GM12878 (cell line): ENCODE data around the gene TUNAR. TPM values are rescaled to one million over a fixed set of nuclear protein-coding genes. Genes with fewer than 3 reads are reported as not detected.

Experiments
- ATAC-seq: fragments of 200-7000 bp; cut with Tn5 transposase; 3 replicates; pipeline ENCODE4 v1.9.1; 2020; ENCODE audit warnings: mild to moderate bottlenecking, moderate library complexity
- BruUV-seq: library from RNA; stranded (reverse); fragments of 400-500 nt; replicated peaks from 2 replicates; lab custom pipeline; 2021; lab: Mats Ljungman, UMichigan
- CTCF ChIA-PET: fragments of 300-600 bp; sonication (Branson Sonifier 250); formaldehyde crosslinking; extraction: SDS; loops from one replicate; lab custom pipeline; 2021; ENCODE audit warnings: inconsistent platforms; lab: Yijun Ruan, JAX
- POLR2A ChIA-PET: fragments of 350-600 bp; formaldehyde crosslinking; extraction: SDS; loops from one replicate; lab custom pipeline; 2021; ENCODE audit warnings: inconsistent platforms; lab: Charles Lee
- RAD21 ChIA-PET: fragments of 300-600 bp; sonication (Branson Sonifier 250); formaldehyde crosslinking; loops from one replicate; lab custom pipeline; 2023; ENCODE audit warnings: antibody characterized with exemption; ENCODE audit not compliant: unreplicated experiment; lab: Charles Lee
- SMC1A ChIA-PET: fragments of 300-600 bp; sonication (Branson Sonifier 250); formaldehyde crosslinking; loops from one replicate; lab custom pipeline; 2023; ENCODE audit not compliant: unreplicated experiment, uncharacterized antibody; lab: Charles Lee
- DNase-seq: peaks from one replicate; pipeline ENCODE4 v3.0.0-alpha.2; 2011; ENCODE audit warnings: low read depth, low spot score
- FAIRE-seq: peaks from 3 replicates; lab custom pipeline; 2011; peaks lifted over from hg19 to GRCh38; lab: Jason Lieb, UNC
- H2AFZ ChIP-seq: 2 replicates; pipeline ENCODE4 v1.6.0; 2011; ENCODE audit warnings: low read depth, low read length, control low read depth; ENCODE audit not compliant: control insufficient read depth
- H3K27ac ChIP-seq: 2 replicates; pipeline ENCODE4 v1.5.1; 2011; ENCODE audit warnings: control low read depth; ENCODE audit not compliant: control insufficient read depth, insufficient read depth
- H3K27me3 ChIP-seq, 2 experiments: replicated peaks in 1 of 2; 2 replicates each; pipeline versions ENCODE4 v1.6.0 to v1.6.1; 2011; ENCODE audit warnings: low read length in 1 of 2; ENCODE audit not compliant: control insufficient read depth in 2 of 2, insufficient read depth in 2 of 2
- H3K36me3 ChIP-seq, 2 experiments: 2 replicates each; pipeline ENCODE4 v1.5.1; 2011; ENCODE audit warnings: low read length in 1 of 2; ENCODE audit not compliant: control insufficient read depth in 2 of 2, insufficient read depth in 2 of 2
- H3K4me1 ChIP-seq: 2 replicates; pipeline ENCODE4 v1.6.1; 2011; ENCODE audit warnings: mild to moderate bottlenecking, low read length, moderate library complexity, mixed read lengths; ENCODE audit not compliant: control insufficient read depth, insufficient read depth
- H3K4me2 ChIP-seq: 2 replicates; pipeline ENCODE4 v1.6.0; 2011; ENCODE audit warnings: control low read depth; ENCODE audit not compliant: control insufficient read depth, insufficient read depth
- H3K4me3 ChIP-seq: fragments of 200-600 bp; sonication (generic); 2 replicates; pipeline ENCODE4 v1.5.1; 2016
- H3K79me2 ChIP-seq: 2 replicates; pipeline ENCODE4 v1.6.0; 2011; ENCODE audit warnings: low read length; ENCODE audit not compliant: control insufficient read depth, insufficient read depth
- H3K9ac ChIP-seq: 2 replicates; pipeline ENCODE4 v1.8.0; 2011; ENCODE audit warnings: low read length, control low read depth, mixed read lengths; ENCODE audit not compliant: control insufficient read depth, insufficient read depth
- H3K9me3 ChIP-seq: replicated peaks from 3 replicates; pipeline ENCODE4 v1.5.1; 2011; ENCODE audit warnings: mild to moderate bottlenecking, low read length; ENCODE audit not compliant: control insufficient read depth, insufficient read depth
- H4K20me1 ChIP-seq: 2 replicates; pipeline ENCODE4 v1.6.0; 2011; ENCODE audit not compliant: control insufficient read depth, insufficient read depth
- IRF4 ChIP-seq: IDR thresholded peaks from 2 replicates; pipeline ENCODE4 v1.6.1; 2011; ENCODE audit warnings: low read depth, low read length
- MTA3 ChIP-seq: IDR thresholded peaks from 2 replicates; pipeline ENCODE4 v1.6.1; 2012; ENCODE audit warnings: low read length, inconsistent platforms, borderline replicate concordance
- WGBS: methylation state at CpG from one replicate; pipeline ENCODE4 v1.1.6; 2016; ENCODE audit warnings: low lambda C conversion rate; ENCODE audit not compliant: insufficient replicate concordance, insufficient coverage; ENCODE audit errors: missing lambda C conversion rate; 5-methylcytosine and 5-hydroxymethylcytosine counted together
- in situ Hi-C: fragments of 300-500 bp; cut with MboI; formaldehyde crosslinking; loops from 9 replicates; pipeline ENCODE4 v1.14.3; 2018; ENCODE audit warnings: mixed read lengths
- intact Hi-C: fragments of 100-400 bp; cut with micrococcal nuclease; formaldehyde crosslinking; loops from one replicate; pipeline ENCODE4 v1.14.2; 2022; ENCODE audit not compliant: unreplicated experiment
- polyA plus RNA-seq, 11 experiments: library from polyadenylated mRNA; depleted of rRNA in 4 of 11; unstranded in 6 of 11; stranded (reverse) in 5 of 11; fragments of >200 nt; fragmentation: Nextera tagmentation in 4 of 11; fragmentation: Illumina TruSeq in 1 of 11; extraction: Ambion mirVana in 4 of 11; extraction: Trizol in 1 of 11; gene quantifications; 1 replicate in 1 of 11; 2 replicates in 10 of 11; pipeline versions ENCODE4 v1.2.1 to v1.2.3, GENCODE V29; 2011 to 2016; ENCODE audit warnings: inconsistent platforms in 2 of 11, missing spikeins in 2 of 11, low read depth in 1 of 11
- total RNA-seq, 4 experiments: library from RNA; depleted of rRNA in 3 of 4; stranded (reverse); fragments of >200 nt in 3 of 4; fragmentation: Illumina TruSeq in 1 of 4; extraction: Trizol in 1 of 4; gene quantifications; 2 replicates each; pipeline versions ENCODE4 v1.2.1 to v1.2.3, GENCODE V29; 2013 to 2021
- TF ChIP-seq, protein P1 (sequence below): fragments of 150-350 bp; IDR thresholded peaks from 2 replicates; pipeline ENCODE4 v1.6.1; 2016; ENCODE audit warnings: low read depth, low read length
- TF ChIP-seq, protein P2 (sequence below): fragments of 450-650 bp; formaldehyde crosslinking; IDR thresholded peaks from 2 replicates; pipeline ENCODE4 v1.5.0; 2022; ENCODE audit warnings: mild to moderate bottlenecking, missing genetic modification characterization

Gene TUNAR
- total and polyA plus RNA-seq, 10 of the 15 experiments (the other 5 are each of a cell fraction or from before 2014, with no cell fraction given): 0.02 TPM; not detected in 9

DNA sequence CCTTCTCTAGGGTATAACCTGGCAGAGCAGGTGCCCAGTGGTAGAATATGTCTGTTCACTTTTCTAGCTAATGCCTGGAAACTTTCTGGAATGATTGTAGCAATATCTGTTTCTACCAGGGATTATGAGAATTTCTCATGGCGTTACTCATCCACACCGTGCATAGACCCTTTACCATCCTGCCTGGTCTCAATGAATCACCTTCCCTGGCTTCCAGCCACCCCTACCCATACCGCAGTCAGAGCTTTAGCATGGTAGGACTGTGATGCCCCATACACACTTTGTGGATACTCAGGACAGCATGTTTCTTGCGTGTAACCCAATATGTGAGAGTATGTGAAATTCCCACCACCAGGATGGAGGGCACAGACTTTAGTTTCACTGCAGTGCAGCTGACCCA lies 45.4 kb downstream of the TUNAR start:
- Histone ChIP-seq H3K4me1 (no peaks in the 10 kb centered on the region), H3K4me2 (no peak overlapping the region), H3K9me3 (no peaks in the 10 kb centered on the region), H3K4me3 (no peak overlapping the region), H3K36me3 (no peaks in the 10 kb centered on the region), H3K9ac (no peak overlapping the region), H3K27me3 (peaks cover 0 to 1% of the 10 kb centered on the region in 2 experiments; a peak in 2 of 4 replicates), H3K79me2 (no peaks in the 10 kb centered on the region), H2AFZ (no peak overlapping the region), H4K20me1 (no peaks in the 10 kb centered on the region), H3K27ac (no peak overlapping the region)
- ChIA-PET CTCF (no interaction called here), SMC1A (no interaction called here), POLR2A (no interaction called here), RAD21 (no interaction called here)
- in situ Hi-C loops: no loop called here
- WGBS: 27% methylated on average over 4 of the region's 4 CpGs
- DNase-seq: no peak
- no peak for FAIRE-seq
- no TSS peak for BruUV-seq
- intact Hi-C loops: no loop called here
- TF ChIP-seq, protein P1, sequence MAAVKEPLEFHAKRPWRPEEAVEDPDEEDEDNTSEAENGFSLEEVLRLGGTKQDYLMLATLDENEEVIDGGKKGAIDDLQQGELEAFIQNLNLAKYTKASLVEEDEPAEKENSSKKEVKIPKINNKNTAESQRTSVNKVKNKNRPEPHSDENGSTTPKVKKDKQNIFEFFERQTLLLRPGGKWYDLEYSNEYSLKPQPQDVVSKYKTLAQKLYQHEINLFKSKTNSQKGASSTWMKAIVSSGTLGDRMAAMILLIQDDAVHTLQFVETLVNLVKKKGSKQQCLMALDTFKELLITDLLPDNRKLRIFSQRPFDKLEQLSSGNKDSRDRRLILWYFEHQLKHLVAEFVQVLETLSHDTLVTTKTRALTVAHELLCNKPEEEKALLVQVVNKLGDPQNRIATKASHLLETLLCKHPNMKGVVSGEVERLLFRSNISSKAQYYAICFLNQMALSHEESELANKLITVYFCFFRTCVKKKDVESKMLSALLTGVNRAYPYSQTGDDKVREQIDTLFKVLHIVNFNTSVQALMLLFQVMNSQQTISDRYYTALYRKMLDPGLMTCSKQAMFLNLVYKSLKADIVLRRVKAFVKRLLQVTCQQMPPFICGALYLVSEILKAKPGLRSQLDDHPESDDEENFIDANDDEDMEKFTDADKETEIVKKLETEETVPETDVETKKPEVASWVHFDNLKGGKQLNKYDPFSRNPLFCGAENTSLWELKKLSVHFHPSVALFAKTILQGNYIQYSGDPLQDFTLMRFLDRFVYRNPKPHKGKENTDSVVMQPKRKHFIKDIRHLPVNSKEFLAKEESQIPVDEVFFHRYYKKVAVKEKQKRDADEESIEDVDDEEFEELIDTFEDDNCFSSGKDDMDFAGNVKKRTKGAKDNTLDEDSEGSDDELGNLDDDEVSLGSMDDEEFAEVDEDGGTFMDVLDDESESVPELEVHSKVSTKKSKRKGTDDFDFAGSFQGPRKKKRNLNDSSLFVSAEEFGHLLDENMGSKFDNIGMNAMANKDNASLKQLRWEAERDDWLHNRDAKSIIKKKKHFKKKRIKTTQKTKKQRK: no peak
- TF ChIP-seq, protein P2, sequence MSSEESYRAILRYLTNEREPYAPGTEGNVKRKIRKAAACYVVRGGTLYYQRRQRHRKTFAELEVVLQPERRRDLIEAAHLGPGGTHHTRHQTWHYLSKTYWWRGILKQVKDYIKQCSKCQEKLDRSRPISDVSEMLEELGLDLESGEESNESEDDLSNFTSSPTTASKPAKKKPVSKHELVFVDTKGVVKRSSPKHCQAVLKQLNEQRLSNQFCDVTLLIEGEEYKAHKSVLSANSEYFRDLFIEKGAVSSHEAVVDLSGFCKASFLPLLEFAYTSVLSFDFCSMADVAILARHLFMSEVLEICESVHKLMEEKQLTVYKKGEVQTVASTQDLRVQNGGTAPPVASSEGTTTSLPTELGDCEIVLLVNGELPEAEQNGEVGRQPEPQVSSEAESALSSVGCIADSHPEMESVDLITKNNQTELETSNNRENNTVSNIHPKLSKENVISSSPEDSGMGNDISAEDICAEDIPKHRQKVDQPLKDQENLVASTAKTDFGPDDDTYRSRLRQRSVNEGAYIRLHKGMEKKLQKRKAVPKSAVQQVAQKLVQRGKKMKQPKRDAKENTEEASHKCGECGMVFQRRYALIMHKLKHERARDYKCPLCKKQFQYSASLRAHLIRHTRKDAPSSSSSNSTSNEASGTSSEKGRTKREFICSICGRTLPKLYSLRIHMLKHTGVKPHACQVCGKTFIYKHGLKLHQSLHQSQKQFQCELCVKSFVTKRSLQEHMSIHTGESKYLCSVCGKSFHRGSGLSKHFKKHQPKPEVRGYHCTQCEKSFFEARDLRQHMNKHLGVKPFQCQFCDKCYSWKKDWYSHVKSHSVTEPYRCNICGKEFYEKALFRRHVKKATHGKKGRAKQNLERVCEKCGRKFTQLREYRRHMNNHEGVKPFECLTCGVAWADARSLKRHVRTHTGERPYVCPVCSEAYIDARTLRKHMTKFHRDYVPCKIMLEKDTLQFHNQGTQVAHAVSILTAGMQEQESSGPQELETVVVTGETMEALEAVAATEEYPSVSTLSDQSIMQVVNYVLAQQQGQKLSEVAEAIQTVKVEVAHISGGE (CRISPR knock-in tag): no peak
- TF ChIP-seq MTA3 (no peak), IRF4 (no peak)
- no peak for ATAC-seq
